GM06990 (cell line): Measurements from ENCODE around the gene ASB11.

Experiments
- DNase-seq: peaks from one replicate; pipeline ENCODE4 v3.0.0-alpha.2; 2011; ENCODE audit not compliant: insufficient read length; ENCODE audit errors: extremely low read depth
- H3K27me3 ChIP-seq: replicated peaks from 2 replicates; pipeline ENCODE4 v1.6.0; 2011; ENCODE audit warnings: low read length; ENCODE audit not compliant: control insufficient read depth, insufficient read depth
- H3K36me3 ChIP-seq: 2 replicates; pipeline ENCODE4 v1.5.1; 2011; ENCODE audit warnings: low read length; ENCODE audit not compliant: control insufficient read depth, insufficient read depth
- H3K4me3 ChIP-seq: replicated peaks from 2 replicates; pipeline ENCODE4 v1.5.1; 2011; ENCODE audit warnings: low read depth, mild to moderate bottlenecking, control low read depth, low read length
- TF ChIP-seq, protein P1 (sequence below): IDR thresholded peaks from 2 replicates; pipeline ENCODE4 v1.5.1; 2011; ENCODE audit warnings: low read length, control low read depth, mild to moderate bottlenecking, inconsistent platforms; ENCODE audit not compliant: insufficient read depth, poor library complexity, severe bottlenecking

ASB11 gene

GRCh38 chrX:15315509-15315908 is at the start of gene ASB11:
TSS of gene ASB11 (minus strand) at chrX:15315640. CDS start at chrX:15315605, 35 bp downstream.
- no peak within 1 kb of the TSS for H3K4me3 ChIP-seq
- H3K27me3 ChIP-seq = no peaks in the 10 kb centered on the region
- TF ChIP-seq, protein P1, sequence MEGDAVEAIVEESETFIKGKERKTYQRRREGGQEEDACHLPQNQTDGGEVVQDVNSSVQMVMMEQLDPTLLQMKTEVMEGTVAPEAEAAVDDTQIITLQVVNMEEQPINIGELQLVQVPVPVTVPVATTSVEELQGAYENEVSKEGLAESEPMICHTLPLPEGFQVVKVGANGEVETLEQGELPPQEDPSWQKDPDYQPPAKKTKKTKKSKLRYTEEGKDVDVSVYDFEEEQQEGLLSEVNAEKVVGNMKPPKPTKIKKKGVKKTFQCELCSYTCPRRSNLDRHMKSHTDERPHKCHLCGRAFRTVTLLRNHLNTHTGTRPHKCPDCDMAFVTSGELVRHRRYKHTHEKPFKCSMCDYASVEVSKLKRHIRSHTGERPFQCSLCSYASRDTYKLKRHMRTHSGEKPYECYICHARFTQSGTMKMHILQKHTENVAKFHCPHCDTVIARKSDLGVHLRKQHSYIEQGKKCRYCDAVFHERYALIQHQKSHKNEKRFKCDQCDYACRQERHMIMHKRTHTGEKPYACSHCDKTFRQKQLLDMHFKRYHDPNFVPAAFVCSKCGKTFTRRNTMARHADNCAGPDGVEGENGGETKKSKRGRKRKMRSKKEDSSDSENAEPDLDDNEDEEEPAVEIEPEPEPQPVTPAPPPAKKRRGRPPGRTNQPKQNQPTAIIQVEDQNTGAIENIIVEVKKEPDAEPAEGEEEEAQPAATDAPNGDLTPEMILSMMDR = no peak
- H3K36me3 ChIP-seq = no peaks in the 10 kb centered on the region; the same call in 1 of the 2 replicates
- no peak for DNase-seq

GRCh38 chrX:15359701-15360100 is 44.3 kb upstream of the ASB11 start:
- Histone ChIP-seq H3K4me3 (no peak overlapping the region), H3K27me3 (no peaks in the 10 kb centered on the region), H3K36me3 (no peaks in the 10 kb centered on the region)
- no peak for DNase-seq
- TF ChIP-seq, protein P1 = no peak

- Histone ChIP-seq H3K27me3 (no peaks in the 10 kb centered on the region), H3K4me3 (no peak overlapping the region), H3K36me3 (no peaks in the 10 kb centered on the region)
- TF ChIP-seq, protein P1 = no peak
- DNase-seq = peak; percentile 19
Measured at GRCh38 chrX:15358533-15358932, 43.1 kb upstream of the ASB11 start.

DNA sequence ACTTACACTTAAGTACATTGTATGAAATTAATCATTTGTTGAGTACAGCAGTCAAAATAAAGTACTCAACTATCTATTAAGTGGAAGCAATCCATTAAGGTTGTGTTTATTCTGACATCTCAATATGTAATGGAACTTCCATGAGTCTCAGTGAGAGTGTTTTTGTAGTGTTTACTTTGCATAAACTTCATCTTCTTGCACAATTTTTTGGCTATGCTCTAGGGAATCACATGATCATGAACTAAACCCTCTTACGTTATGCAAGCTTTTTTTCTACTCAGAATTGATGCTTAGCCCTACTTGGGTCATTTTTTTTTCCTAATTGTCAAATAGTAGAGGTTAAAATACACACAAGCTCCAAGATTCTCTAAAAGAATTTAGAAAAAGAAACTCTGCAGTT is 41.0 kb upstream of the ASB11 start:
- no peak for DNase-seq
- no peaks in the 10 kb centered on the region for H3K27me3 ChIP-seq
- H3K36me3 ChIP-seq = no peaks in the 10 kb centered on the region
- H3K4me3 ChIP-seq = no peak overlapping the region
- TF ChIP-seq, protein P1 = no peak

DNA sequence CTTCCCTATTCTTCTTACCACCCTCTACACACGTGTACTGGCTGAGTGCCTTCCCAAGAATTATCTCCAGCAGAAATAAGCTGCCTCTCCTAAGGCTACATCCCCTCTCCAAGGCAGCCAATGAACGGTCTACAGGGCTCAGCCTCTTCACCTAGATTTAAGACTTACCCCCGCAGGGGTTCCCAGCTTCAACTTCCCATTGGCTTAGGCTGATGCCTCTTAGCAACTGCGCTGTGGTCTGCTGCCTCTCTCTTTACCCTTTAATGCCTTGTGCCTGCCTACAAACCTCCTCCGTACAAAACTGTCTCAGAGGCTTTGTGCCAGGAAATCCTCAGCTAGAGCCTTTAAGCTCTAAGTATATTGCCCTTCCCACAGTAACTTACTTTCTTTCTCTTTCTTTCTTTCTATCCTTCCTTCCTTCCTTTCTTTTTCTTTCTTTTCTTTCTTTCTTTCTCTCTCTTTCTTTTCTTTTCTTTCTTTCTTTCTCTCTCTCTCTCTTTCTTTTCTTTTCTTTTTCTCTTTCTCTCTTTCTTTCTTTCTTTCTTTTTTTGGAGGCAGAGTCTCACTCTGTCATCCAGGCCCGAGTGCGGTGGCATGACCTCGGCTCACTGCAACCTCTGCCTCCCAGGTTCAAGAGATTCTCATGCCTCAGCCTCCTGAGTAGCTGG is 35.0 kb upstream of the ASB11 start:
- H3K36me3 ChIP-seq = no peaks in the 10 kb centered on the region
- H3K27me3 ChIP-seq = no peaks in the 10 kb centered on the region
- DNase-seq = no peak
- H3K4me3 ChIP-seq = no peak overlapping the region
- TF ChIP-seq, protein P1 = no peak

DNA sequence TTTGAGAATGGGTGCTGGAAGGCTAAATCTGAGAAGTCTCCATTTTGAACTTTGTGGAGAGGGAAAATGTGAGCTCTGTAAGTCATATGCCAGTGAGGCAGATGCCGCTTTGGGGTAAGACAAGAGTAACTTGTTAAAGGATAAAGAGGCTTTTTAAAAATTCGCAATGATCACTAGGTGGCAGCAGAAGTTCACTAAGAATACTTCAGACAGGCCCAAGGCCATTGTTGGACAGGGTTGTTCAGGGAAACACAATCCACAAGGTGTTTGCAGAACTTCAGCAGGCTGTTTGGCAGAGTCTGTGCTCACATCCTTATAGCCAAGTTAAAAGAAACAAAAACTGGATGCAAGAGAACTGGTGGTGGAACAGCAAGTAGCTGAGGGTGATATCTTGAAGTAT is 33.6 kb upstream of the ASB11 start:
- no peaks in the 10 kb centered on the region for H3K27me3 ChIP-seq
- no peak overlapping the region for H3K4me3 ChIP-seq
- TF ChIP-seq, protein P1 = peak; percentile 53
- DNase-seq = peak; percentile 3
- no peaks in the 10 kb centered on the region for H3K36me3 ChIP-seq
